ENCODE results near the gene SYVN1. TPM values are rescaled to one million over a fixed set of nuclear protein-coding genes. Genes with fewer than 3 reads are reported as not detected.

SYVN1 gene
- total and polyA plus RNA-seq, 2 donors (not counting 3 experiments of a cell fraction or from before 2014, with no cell fraction given): 34.5 to 45.1 TPM

DNA sequence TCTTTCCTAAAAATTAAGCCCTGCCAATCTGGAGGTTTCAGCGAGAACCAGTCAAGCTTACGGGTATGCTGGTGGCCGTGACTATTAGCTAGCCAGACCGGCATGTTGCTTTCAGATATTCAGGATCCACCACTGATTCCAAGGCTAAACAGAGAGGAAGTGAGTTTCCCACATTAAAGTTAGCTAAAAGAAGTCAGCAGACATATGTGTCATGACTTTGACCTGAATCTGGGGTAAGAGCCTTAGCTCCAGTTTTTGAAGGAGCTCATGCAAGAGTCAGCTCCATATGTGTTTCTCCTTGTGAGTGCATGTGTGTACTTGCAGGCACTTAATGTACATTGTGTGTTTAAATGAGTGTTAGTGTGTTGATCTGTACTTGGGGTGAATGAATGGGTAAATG is 48.9 kb downstream of the SYVN1 start:
- FAIRE-seq (no peak), DNase-seq (ENCODE audit: low read depth, low spot score) (no peak)
- TF ChIP-seq EZH2 (IDR thresholded peaks at IDR 0.05; ENCODE audit: borderline replicate concordance, low read depth, low read length, severe bottlenecking) (no peak), JUN (IDR thresholded peaks at IDR 0.05; ENCODE audit: borderline replicate concordance, insufficient read depth, insufficient read length, low read depth) (no peak), POLR2AphosphoS5 (IDR thresholded peaks at IDR 0.05; ENCODE audit: insufficient read depth, low read depth, low read length) (no peak), GATA2 (IDR thresholded peaks at IDR 0.05; ENCODE audit: insufficient read depth, insufficient read length, low read depth, low read length) (no peak), POLR2A (IDR thresholded peaks at IDR 0.05; ENCODE audit: low read depth, low read length) (no peak), FOS (IDR thresholded peaks at IDR 0.05; ENCODE audit: borderline replicate concordance, insufficient read depth, low read length) (no peak), MYC (IDR thresholded peaks at IDR 0.05; ENCODE audit: low read depth, low read length) (no peak)
- TF ChIP-seq, protein P1, sequence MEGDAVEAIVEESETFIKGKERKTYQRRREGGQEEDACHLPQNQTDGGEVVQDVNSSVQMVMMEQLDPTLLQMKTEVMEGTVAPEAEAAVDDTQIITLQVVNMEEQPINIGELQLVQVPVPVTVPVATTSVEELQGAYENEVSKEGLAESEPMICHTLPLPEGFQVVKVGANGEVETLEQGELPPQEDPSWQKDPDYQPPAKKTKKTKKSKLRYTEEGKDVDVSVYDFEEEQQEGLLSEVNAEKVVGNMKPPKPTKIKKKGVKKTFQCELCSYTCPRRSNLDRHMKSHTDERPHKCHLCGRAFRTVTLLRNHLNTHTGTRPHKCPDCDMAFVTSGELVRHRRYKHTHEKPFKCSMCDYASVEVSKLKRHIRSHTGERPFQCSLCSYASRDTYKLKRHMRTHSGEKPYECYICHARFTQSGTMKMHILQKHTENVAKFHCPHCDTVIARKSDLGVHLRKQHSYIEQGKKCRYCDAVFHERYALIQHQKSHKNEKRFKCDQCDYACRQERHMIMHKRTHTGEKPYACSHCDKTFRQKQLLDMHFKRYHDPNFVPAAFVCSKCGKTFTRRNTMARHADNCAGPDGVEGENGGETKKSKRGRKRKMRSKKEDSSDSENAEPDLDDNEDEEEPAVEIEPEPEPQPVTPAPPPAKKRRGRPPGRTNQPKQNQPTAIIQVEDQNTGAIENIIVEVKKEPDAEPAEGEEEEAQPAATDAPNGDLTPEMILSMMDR (IDR thresholded peaks at IDR 0.05; ENCODE audit: extremely low read depth in 1 of 2, insufficient read depth in 1 of 2, low read depth in 1 of 2, low read length in 2 of 2): no peak
- TF ChIP-seq, protein P2, sequence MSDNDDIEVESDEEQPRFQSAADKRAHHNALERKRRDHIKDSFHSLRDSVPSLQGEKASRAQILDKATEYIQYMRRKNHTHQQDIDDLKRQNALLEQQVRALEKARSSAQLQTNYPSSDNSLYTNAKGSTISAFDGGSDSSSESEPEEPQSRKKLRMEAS (IDR thresholded peaks at IDR 0.05; ENCODE audit: insufficient read depth, insufficient read length): no peak
- Histone ChIP-seq H3K36me3 (ENCODE audit: control insufficient read depth in 2 of 2, extremely low read depth in 1 of 2, insufficient read depth in 2 of 2, low read length in 2 of 2) (peaks cover 5 to 28% of the 10 kb centered on the region in 2 experiments), H3K9ac (replicated peaks; ENCODE audit: extremely low read depth, insufficient read depth, low read length) (no peak overlapping the region), H4K20me1 (replicated peaks; ENCODE audit: control insufficient read depth, extremely low read depth, insufficient read depth, low read length) (no peaks in the 10 kb centered on the region), H2AFZ (ENCODE audit: low read depth, low read length) (no peak overlapping the region), H3K79me2 (ENCODE audit: control insufficient read depth, insufficient read depth, low read length) (peaks cover 34% of the 10 kb centered on the region), H3K9me1 (replicated peaks; ENCODE audit: control insufficient read depth, extremely low read depth, insufficient read depth, low read length) (no peaks in the 10 kb centered on the region), H3K27me3 (ENCODE audit: control insufficient read depth in 2 of 2, insufficient read depth in 2 of 2, low read length in 2 of 2) (no peaks in the 10 kb centered on the region), H3K4me2 (ENCODE audit: insufficient read depth, low read length) (no peak overlapping the region), H3K9me3 (replicated peaks; ENCODE audit: control insufficient read depth, insufficient read depth, low read length) (no peaks in the 10 kb centered on the region), H3K27ac (ENCODE audit: insufficient read depth, low read depth, low read length) (no peak overlapping the region), H3K4me3 (replicated peaks in 1 of 3; ENCODE audit: insufficient read depth in 1 of 3, low read depth in 1 of 3, low read length in 3 of 3) (no peak overlapping the region), H3K4me1 (ENCODE audit: control insufficient read depth, extremely low read depth, insufficient read depth, low read length) (peaks cover 17% of the 10 kb centered on the region)
- ChIA-PET POLR2A (interaction anchor here (0.6 to 2.0 kb wide), 2 partner anchors 16 to 37 kb away, joined by 4 to 6 read pairs; partner anchors contain the start of genes FAU and MRPL49), CTCF (no interaction called here)
- intact Hi-C loops (cut with micrococcal nuclease): loop anchor here (2.0 kb wide), 1 partner anchor 25 kb away; the partner anchor contains the start of gene TM7SF2
- dilution Hi-C loops (cut with MboI; ENCODE audit: extremely low pct_ligation_motif_present, low sequenced_read_pairs): no loop called here
- BruUV-seq (replicated peaks): no TSS peak

All from endothelial cell of umbilical vein (primary cell).